ENCODE results near the gene PCLO. TPM values are rescaled to one million over a fixed set of nuclear protein-coding genes. Genes with fewer than 3 reads are reported as not detected.

Gene PCLO
- total RNA-seq, 4 donors from 2014 or later, result 4.9 to 7.4 (median 6.1) TPM

DNA sequence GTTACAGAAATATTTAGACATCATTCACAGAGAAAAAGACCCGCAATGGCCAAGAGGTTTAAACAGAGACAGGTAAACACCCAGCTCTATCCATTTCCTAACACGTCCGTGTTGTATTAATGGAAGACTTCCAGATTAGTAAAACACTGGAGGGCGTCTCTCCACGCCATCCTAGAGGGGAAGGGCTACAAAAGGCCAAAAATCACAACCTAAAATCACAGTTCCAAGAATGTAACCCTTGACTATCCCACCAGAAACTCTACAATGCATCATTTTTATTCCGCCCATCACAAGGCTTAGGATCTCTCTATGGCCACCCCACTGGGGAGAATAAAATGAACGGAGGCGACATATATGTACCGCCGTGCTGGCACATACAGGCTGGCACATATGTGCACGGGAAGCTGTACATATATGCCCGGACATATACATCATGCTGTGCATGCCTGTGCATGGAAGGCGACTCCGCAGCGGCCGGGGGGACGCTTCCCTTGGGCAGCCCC lies 734 bp downstream of the PCLO start:
- 4% methylated on average over 12 of the region's 17 CpGs for WGBS
- no peak for TF ChIP-seq EP300 (IDR thresholded peaks at IDR 0.05)
- no peak for DNase-seq (ENCODE audit: low spot score in 2 of 2)
- H3K27ac ChIP-seq, result peak overlapping the region; percentile 65
- H3K4me1 ChIP-seq, result peaks cover 15% of the 10 kb centered on the region
- H3K36me3 ChIP-seq, result no peaks in the 10 kb centered on the region
- H3K9me3 ChIP-seq, result no peaks in the 10 kb centered on the region
- H3K27me3 ChIP-seq, result no peaks in the 10 kb centered on the region
- H3K4me3 ChIP-seq, result peak overlapping the region; percentile 65

DNA sequence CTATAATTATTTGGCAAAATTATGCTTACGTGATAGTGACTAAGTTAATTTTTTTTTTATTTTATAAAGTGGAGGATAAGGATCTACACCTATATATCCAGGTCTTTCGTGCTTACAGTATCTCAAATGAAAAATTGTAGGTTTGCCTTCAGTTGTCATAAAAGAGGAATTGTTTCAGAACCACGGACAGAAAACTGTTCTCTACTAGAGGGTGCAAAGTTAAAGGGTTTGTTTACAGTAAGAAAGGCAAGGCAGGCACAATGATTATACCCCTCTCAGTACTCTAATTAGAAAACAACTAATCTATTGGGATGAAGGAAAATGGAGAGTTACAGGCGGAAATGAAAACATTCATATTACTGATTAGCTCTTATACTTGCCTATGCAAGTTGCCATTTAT lies 1.5 kb downstream of the PCLO start:
- Histone ChIP-seq H3K27me3 (no peaks in the 10 kb centered on the region), H3K4me3 (no peak overlapping the region), H3K36me3 (no peaks in the 10 kb centered on the region), H3K9me3 (no peaks in the 10 kb centered on the region), H3K4me1 (peaks cover 15% of the 10 kb centered on the region), H3K27ac (no peak overlapping the region)
- no peak for DNase-seq (ENCODE audit: low spot score in 2 of 2)
- TF ChIP-seq EP300 (IDR thresholded peaks at IDR 0.05) (no peak), POLR2A (IDR thresholded peaks at IDR 0.05) (no peak), POLR2AphosphoS5 (IDR thresholded peaks at IDR 0.05) (no peak)
- TF ChIP-seq, protein P1, sequence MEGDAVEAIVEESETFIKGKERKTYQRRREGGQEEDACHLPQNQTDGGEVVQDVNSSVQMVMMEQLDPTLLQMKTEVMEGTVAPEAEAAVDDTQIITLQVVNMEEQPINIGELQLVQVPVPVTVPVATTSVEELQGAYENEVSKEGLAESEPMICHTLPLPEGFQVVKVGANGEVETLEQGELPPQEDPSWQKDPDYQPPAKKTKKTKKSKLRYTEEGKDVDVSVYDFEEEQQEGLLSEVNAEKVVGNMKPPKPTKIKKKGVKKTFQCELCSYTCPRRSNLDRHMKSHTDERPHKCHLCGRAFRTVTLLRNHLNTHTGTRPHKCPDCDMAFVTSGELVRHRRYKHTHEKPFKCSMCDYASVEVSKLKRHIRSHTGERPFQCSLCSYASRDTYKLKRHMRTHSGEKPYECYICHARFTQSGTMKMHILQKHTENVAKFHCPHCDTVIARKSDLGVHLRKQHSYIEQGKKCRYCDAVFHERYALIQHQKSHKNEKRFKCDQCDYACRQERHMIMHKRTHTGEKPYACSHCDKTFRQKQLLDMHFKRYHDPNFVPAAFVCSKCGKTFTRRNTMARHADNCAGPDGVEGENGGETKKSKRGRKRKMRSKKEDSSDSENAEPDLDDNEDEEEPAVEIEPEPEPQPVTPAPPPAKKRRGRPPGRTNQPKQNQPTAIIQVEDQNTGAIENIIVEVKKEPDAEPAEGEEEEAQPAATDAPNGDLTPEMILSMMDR (IDR thresholded peaks at IDR 0.05), result no peak
- 62% methylated on average over 4 of the region's 4 CpGs for WGBS

DNA sequence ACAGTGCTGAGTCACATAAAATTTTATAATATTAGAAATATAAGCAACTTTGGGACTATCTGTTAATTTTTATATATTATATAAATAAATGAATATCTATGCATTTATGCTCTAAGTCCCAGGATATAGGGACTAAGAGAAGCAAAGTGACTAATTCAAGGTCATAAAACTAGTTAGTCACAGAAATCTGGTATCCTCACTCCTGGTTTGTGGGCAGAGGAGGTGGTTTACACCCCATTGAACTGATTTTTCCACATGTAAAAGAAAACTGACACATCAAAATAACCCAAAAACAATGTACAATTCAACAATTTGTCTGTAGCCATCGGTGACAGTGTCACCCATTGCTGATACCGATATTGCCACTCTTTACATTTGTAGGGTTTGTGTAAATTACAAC lies 3.0 kb downstream of the PCLO start:
- 94% methylated on average over 2 of the region's 2 CpGs for WGBS
- H3K27ac ChIP-seq, result no peak overlapping the region
- H3K36me3 ChIP-seq, result no peaks in the 10 kb centered on the region
- H3K9me3 ChIP-seq, result no peaks in the 10 kb centered on the region
- peaks cover 15% of the 10 kb centered on the region for H3K4me1 ChIP-seq
- no peaks in the 10 kb centered on the region for H3K27me3 ChIP-seq
- TF ChIP-seq POLR2AphosphoS5 (IDR thresholded peaks at IDR 0.05) (no peak), EP300 (IDR thresholded peaks at IDR 0.05) (no peak), POLR2A (IDR thresholded peaks at IDR 0.05) (no peak)
- TF ChIP-seq, protein P1 (IDR thresholded peaks at IDR 0.05), result no peak
- no peak overlapping the region for H3K4me3 ChIP-seq
- no peak for DNase-seq (ENCODE audit: low spot score in 2 of 2)

DNA sequence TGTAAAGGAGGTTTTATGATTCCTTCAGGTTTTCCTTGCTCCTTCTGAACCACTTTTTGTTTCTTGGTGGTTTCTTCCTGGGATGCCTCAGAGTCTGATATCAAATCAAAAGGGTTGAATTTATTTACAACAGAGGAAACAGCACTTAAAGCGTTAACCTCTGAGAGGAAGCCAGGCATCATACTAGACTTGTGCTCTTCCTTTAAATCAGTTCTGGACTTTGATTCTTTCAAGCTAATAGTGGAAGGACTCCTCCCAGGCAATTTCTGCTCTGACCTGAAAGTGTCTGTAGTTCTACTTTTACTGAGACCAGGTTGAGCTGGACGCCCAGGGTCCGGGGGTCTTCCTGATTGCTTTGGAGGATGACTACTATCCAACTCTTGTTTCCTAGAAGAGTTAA lies 6.7 kb downstream of the PCLO start:
- no peak for DNase-seq (ENCODE audit: low spot score in 2 of 2)
- Histone ChIP-seq H3K27me3 (no peaks in the 10 kb centered on the region), H3K36me3 (no peaks in the 10 kb centered on the region), H3K4me1 (no peaks in the 10 kb centered on the region), H3K27ac (no peak overlapping the region), H3K9me3 (no peaks in the 10 kb centered on the region), H3K4me3 (no peak overlapping the region)
- TF ChIP-seq POLR2AphosphoS5 (IDR thresholded peaks at IDR 0.05) (no peak), POLR2A (IDR thresholded peaks at IDR 0.05) (no peak), EP300 (IDR thresholded peaks at IDR 0.05) (no peak)
- TF ChIP-seq, protein P1 (IDR thresholded peaks at IDR 0.05), result no peak
- 91% methylated on average over 3 of the region's 3 CpGs for WGBS

DNA sequence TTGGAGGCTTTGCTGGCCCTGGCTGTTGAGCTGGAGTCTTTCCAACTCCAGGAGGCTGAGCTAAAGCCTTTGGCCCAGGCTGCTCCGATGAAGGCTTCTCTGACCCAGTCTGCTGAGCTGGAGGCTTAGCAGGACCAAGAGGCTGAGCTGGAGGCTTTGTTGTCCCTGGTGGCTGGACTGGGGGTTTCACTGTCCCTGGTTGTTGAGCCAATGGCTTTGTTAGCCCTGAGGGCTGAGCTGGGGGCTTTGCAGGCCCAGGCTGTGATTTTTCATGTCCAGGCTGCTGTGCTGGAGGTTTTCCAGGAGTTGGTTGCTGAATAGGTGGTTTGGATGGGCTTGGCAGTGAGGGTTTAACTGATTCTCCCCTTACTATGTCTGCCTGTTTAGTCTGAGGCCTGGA lies 7.3 kb downstream of the PCLO start:
- Histone ChIP-seq H3K4me3 (no peak overlapping the region), H3K27ac (no peak overlapping the region), H3K4me1 (no peaks in the 10 kb centered on the region), H3K9me3 (no peaks in the 10 kb centered on the region), H3K36me3 (no peaks in the 10 kb centered on the region), H3K27me3 (no peaks in the 10 kb centered on the region)
- no peak for DNase-seq (ENCODE audit: low spot score in 2 of 2)
- TF ChIP-seq POLR2AphosphoS5 (IDR thresholded peaks at IDR 0.05) (no peak), EP300 (IDR thresholded peaks at IDR 0.05) (no peak), POLR2A (IDR thresholded peaks at IDR 0.05) (no peak)
- TF ChIP-seq, protein P1 (IDR thresholded peaks at IDR 0.05), result no peak
- 89% methylated on average over 1 of the region's 1 CpG for WGBS

DNA sequence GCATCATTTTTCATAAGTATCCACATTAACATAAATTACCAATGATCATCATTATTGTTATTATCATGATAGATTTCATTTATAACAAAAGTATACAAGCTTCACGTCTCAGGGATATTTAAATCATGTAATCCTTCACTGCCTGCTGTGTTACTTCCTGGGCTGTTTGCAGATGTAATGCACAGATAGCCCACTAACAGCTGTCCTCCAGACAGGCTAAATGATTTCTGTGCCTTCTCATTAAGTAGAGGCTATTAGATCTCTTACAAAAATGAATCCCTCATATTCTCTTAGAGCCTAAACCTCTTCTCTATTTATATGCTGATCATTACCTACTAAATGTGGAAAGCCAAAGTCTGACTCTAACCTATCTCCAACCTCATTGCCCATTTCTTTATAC lies 9.3 kb downstream of the PCLO start:
- Histone ChIP-seq H3K27ac (no peak overlapping the region), H3K4me1 (no peaks in the 10 kb centered on the region), H3K4me3 (no peak overlapping the region), H3K27me3 (no peaks in the 10 kb centered on the region), H3K9me3 (no peaks in the 10 kb centered on the region), H3K36me3 (no peaks in the 10 kb centered on the region)
- no peak for TF ChIP-seq POLR2A (IDR thresholded peaks at IDR 0.05)
- TF ChIP-seq, protein P1 (IDR thresholded peaks at IDR 0.05), result no peak
- no peak for TF ChIP-seq POLR2AphosphoS5 (IDR thresholded peaks at IDR 0.05)
- TF ChIP-seq EP300 (IDR thresholded peaks at IDR 0.05), result no peak
- DNase-seq (ENCODE audit: low spot score in 2 of 2), result no peak
- 58% methylated on average over 1 of the region's 1 CpG for WGBS
